HG02938 (cell line): ENCODE data around the gene DENND4B.
A peak's percentile ranks its signal among the peaks of the same experiment; 100 is the strongest.

ENCODE experiments used
- ATAC-seq: cut with Tn5 transposase; IDR thresholded peaks from one replicate; pipeline ENCODE4 v1.9.1; 2021; ENCODE audit warnings: mild to moderate bottlenecking, moderate library complexity; ENCODE audit not compliant: unreplicated experiment

DENND4B gene

DNA sequence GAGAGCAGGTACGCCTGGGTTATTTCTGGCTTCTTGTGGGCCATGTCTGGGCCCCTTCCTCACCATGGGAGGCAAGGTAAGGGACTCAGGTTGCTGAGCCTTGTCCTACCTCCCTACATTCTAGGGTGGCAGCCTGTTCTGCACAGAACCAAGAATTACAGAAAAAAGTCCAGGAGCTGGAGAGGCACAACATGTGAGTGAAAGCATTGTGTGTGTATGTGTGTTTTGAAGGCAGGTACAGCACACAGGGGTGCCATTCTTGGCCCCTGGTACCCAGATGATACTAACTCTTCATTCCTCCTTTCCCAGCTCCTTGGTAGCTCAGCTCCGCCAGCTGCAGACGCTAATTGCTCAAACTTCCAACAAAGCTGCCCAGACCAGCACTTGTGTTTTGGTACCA lies 26.6 kb upstream of the DENND4B start:
- no peak for ATAC-seq

DNA sequence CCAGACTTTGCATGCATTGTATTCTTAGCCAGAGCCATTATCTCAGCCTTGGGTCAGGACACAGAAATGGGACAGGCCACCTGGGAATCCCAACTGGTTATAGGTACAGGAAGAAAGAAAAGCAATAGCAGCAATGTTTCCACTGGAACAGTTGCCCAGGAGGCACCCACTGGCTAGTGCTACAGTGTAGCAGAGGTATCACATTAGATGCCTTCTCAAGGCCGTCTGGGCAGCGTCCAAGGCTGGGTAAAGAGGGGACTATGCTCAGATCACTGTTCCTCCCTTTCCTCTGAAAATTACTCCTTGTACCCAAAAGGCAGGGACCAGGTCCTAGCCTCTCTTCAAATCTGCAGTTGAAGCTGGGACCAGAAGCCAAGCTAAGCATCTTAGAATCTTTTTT lies 23.8 kb upstream of the DENND4B start:
- no peak for ATAC-seq

DNA sequence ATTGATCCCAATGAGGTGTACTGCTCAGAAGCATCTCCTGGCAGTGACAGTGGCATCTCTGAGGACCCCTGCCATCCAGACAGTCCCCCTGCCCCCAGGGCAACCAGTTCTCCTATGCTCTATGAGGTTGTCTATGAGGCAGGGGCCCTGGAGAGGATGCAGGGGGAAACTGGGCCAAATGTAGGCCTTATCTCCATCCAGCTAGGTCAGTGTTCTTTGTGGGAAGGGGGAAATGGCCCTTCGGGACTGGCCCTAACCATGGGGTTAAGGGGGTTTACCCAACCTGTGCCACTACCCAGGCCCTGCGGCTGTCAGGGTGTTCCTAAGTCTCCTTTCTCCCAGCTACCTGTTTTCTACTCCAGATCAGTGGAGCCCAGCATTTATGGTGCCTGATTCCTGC lies 22.5 kb upstream of the DENND4B start:
- ATAC-seq = no peak

- no peak for ATAC-seq
These were observed 21.9 kb upstream of the DENND4B start for GRCh38 chr1:153968408-153968807.

- ATAC-seq = no peak
These were observed 21.5 kb upstream of the DENND4B start for GRCh38 chr1:153968000-153968363.

- peak; percentile 73 for ATAC-seq
These were observed 20.8 kb upstream of the DENND4B start, which contains the start of gene CREB3L4 for GRCh38 chr1:153967107-153967999. TSS of gene CREB3L4 (plus strand) at chr1:153967902. CDS start at chr1:153968526, 624 bp downstream.

GRCh38 chr1:153963850-153964331 lies 17.4 kb upstream of the DENND4B start:
- no peak for ATAC-seq

DNA sequence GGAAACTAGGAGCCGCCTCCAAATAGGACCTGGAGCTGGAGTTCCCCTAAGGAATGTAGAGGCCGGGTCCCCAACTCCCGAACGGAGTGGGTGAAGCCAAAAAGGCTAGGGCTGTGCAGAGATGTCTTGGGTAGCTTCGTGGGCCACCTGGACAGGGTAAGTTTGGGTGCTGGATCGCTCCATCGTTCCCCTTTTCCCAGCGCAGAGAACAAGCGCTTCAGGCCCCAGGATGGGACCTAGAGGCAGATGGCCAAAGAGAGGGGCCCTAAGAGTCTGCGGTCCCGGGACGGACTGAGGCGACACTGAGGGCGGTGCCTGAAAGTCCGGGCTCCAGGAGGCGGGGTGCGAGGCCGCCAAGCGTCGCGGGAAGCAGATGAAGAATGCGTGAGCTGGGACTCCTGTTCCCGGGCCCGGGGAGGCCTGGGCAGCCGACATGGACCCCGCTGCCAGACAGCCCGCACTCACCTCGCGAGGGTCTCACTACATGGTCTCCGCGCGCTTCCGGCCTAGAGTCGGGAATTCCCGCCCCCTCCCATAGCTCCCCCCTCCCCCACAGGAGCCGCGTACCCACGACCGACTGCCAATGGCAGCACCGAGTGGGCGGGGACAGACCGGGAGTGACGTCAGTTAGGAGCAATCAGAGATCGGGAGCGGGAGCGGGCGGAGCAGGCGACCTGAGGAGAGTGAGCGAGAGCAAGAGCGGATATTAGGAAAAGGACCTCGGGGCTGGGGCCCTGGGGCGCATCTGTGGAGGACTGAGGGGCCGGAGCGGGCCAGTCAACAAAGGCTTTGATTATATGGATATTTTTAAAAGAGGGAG lies 16.7 kb upstream of the DENND4B start, which contains the start of gene SLC39A1:
Gene SLC39A1, minus strand, starts transcription at position 508 of the 820 bp plus-strand sequence. CDS start 822 bp downstream, outside the sequence.
- peak; percentile 43 for ATAC-seq

GRCh38 chr1:153962088-153963029 lies 15.8 kb upstream of the DENND4B start:
- ATAC-seq = no peak

- ATAC-seq = no peak
These were observed 14.9 kb upstream of the DENND4B start for GRCh38 chr1:153961421-153961820.

GRCh38 chr1:153960206-153960605 lies 13.7 kb upstream of the DENND4B start:
- ATAC-seq = no peak

DNA sequence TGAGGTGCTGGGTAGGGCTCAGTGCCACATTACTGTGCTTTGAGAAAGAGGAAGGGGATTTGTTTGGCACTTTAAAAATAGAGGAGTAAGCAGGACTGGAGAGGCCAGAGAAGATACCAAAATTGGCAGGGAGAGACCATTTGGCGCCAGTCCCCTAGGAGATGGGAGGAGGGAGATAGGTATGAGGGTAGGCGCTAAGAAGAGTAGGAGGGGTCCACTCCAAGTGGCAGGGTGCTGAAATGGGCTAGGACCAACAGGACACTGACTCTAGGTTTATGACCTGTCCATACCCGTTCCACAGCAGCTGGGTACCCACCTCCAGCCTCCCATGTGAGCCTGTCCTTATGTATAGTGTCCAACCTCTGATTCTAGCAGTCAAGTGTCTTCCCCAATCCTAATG lies 12.9 kb upstream of the DENND4B start:
- no peak for ATAC-seq

DNA sequence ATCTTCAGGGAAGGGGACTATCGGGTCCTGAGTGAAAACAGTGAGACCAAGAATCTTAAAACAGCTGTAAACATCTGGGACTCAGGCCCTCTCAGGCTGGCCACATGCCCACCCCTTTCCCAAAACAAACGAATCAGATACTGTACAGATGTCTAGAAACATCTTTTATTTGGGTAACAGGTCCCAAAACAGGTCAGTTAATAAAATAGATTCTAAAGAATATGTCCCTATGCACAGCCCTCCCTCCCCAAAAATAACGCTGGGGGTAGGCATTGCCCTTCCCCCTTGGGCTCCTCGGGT lies 12.4 kb upstream of the DENND4B start:
- no peak for ATAC-seq

DNA sequence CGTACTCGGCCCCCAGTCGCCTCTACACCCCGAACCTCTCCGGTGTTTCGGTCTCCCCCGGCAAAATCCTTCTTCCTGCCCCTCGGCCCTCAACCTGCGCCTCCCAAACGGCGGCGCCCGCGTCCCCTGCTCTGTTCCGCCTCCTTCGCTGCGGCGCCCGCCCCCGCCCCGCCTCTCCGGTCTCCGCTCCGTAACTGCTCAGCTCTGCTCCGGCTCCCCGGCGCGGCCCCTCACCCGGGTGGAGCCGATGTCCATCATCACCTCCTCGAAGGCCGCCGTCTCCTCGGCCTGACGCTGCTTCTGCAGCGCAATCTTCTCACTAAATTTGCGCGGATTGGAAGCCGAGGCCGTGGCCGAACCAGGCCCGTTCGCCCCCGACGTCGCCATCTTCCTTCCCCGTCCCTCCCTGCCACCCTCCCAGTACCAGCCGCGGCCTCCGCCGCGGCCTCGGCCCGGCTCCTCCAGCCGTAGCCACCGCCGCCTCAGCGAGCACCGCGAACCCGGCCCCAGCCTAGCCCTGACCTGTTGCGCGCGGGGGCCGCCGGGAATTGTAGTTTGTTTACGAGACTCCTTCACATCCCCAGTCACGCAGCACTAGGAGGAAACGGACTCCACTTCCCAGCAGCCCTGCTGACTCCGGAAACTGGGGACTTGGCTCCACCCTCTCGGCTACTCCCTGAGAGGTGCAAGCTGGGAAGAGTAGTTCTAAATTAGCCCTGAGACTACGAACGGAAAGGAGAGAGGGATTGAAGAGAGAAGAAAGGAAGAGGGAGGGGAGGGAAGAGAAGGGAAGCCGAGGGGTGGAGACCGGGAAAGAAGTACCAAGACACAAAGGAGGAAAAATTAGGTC lies 11.8 kb upstream of the DENND4B start, which contains the start of gene CRTC2:
Gene CRTC2, minus strand, starts transcription at position 502 of the 850 bp plus-strand sequence. Its CDS starts 115 bp downstream, at position 387.
- ATAC-seq = peak; percentile 79

DNA sequence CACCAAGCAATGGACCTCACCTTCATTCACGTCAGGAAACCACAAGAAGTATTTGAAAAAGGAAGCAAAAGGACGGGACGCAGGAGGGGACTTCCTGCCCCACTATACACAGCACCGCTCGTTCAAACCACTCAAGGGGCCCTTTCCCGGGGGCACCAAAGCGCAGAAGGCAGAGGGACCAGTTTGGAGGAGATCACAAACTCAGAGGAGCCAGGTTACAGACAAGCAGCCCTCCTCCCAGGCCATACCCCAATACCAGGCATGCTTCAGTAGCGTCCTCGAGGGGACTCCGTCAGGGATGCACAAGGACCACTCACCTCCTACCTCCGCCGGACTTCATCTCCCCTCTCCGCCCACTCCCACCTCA lies 11.2 kb upstream of the DENND4B start:
- ATAC-seq = no peak

DNA sequence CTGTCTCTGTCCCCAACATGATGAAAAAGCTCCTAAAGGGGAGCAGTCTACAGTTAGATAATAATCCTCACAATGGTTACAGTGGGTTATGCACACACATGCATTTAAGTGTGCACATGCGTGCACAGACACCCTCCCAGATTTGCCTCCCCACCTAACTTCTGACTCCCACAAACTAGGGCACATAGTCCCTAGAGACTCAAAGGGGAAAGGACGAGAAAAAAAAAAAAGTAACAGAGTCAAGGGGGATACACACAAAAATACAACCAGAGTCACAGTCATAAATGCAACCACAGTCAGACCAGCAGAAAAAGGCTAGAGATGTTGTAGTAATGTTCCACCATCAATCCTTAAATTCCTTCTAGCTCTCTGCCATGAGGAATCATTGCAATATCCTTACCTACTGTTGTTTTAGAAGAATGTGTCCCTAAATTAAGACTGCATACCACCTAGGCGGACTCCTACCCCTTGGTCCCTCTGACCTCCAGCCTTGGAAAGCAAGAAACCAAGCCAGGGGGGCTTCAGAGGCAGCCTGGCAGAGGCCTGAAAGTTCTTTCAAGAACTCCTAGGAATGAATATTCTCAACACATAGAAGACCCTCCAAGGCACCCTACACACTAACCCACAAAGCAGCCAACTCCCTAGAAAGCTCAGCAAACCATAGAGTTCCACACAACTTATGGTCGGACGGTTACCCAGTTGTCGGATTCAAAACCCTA lies 10.6 kb upstream of the DENND4B start:
- no peak for ATAC-seq

DNA sequence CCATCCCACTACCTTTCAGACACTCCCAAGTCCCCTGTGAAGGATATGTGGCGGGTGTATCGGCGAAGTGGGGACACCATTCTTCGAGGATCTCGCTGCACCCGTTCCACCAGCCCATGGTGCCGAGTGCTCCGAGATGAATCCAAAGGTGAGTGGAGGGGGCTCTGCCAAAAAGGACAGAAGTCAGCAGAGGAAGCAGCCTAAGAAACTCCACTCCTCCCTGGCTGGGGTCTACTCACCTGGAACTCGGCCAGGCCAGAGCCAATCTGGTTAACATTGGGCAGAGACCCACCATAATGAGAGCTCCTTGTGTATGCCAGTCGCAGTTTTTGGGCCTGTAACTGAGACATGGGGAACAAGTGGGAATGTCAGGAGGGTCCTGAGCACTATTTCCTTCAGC lies 8.3 kb upstream of the DENND4B start:
- ATAC-seq = no peak

- ATAC-seq = no peak
These were observed 7.4 kb upstream of the DENND4B start for GRCh38 chr1:153953859-153954365.

- no peak for ATAC-seq
These were observed 5.3 kb upstream of the DENND4B start for GRCh38 chr1:153951801-153952200.
